Activated naive CD4-positive, alpha-beta T cell treated with anti-CD3 and anti-CD28 coated beads, Interleukin-2, amount 50 U/mL, for 16 hours (primary cell): ENCODE data around the gene PITPNM1.

Experiments used
- DNase-seq: peaks from one replicate; pipeline ENCODE4 v3.0.0-alpha.2; 2020

Gene PITPNM1

DNA sequence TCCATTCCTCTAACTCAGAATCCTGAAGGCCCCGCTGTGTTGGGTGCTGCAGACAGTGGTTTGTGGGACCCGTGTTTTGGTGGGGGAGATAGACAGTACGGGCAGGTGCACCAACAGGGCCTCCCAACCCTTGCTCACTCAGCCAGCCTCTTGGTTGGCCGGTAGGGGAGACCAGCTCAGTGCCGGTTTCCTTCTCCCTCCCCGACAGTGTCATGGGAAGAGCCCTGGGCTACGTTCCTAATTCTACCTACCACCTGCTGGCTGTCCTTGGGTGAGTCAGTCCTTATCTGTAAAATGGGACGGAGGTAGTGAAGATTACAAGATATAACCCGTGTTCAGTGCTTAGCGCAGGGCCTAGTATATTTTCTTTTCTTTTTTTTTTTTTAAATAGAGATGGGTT, 42.0 kb downstream of the PITPNM1 start:
- no peak for DNase-seq

DNA sequence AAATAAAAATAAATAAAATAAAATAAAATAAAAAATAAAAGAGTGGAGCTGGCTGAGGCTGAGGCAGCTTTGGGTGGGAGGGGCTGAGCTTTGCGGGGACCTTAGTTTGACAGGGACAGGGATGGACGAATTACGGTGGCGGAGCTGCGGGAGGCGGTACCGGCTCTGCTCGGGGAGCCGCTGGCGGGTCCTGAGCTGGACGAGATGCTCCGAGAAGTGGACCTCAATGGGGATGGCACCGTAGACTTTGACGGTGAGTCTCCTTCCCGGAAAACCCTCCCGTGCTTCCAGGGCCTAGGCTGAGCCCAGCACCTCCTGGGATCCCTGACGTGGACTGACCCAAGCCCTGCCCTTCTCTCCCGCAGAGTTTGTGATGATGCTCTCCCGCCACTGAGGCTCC, 46.9 kb downstream of the PITPNM1 start:
- no peak for DNase-seq

- DNase-seq = no peak
These were observed 47.7 kb downstream of the PITPNM1 start for GRCh38 chr11:67457453-67457852.

DNA sequence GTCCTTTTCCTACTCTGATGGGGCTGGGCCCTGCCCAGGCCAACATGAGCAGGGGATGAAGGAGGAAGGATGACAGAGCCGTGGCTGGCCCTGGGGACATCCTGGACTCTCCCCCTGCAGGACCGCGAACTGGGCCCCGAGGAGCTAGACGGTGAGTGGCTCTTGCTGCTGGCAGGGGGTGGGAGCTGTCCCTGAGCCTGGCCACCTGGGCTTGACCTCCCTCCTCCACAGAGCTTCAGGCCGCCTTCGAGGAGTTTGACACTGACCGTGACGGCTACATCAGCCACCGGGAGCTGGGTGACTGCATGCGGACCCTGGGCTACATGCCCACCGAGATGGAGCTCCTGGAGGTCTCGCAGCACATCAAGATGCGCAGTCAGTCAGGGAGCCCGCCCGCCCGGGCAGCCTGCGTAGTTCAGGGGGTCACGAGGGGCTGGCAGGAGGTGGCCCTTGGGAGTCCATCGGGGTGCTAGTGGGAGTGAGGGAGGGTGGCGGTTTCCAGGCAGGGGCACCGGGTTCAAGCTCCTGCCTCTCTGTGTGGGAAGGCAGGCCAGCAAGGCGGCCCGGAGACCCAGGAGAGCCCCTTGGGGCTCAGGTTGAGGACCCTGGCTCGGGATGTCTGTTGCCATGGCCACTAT, 49.0 kb downstream of the PITPNM1 start:
- no peak for DNase-seq

GRCh38 chr11:67455054-67455453, 50.1 kb downstream of the PITPNM1 start, which contains the start of gene CABP4:
Gene CABP4 (plus strand): TSS chr11:67455354. CDS start chr11:67455424, 70 bp downstream.
- DNase-seq = no peak

GRCh38 chr11:67453816-67454732, 51.1 kb downstream of the PITPNM1 start:
- DNase-seq = no peak

DNA sequence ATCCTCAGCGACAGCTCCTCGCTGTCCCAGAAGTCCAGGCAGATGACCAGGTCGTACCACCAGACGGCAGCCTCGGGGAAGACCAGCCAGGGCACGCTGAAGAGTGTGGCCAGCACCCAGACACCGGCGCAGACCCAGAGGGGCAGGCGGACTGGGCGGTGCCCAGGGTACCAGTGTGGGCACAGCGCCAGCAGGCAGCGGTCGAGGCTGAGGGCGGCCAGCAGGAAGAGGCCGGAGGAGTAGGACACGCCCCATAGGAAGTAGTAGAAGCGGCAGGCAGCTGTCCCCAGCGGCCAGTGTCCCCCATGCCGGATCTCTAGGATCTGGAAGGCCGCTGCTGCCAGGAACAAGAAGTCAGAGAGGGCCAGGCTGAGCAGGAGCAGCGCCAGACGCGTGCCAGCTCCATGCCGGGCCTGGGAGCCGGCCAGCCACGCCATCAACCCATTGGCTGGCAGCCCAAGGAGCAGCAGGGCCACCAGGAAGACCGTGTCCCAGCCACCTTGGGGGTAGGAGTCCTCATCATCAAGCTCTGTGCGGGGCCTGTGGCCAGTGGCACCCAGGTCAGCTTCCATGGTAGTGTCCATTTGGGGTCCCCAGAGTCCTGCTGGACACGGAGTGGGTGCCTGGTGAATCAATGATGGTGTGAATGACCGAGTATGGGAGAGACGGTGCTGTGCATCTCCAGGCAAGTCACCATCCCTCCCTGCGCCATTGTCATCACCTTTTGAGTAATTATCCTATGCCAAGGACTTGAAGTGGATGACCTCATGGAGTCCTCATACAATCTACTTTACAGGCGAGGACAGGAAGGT, 52.8 kb downstream of the PITPNM1 start, which contains the start of gene GPR152:
Gene GPR152, minus strand, starts transcription at position 589 of the 812 bp plus-strand sequence. Its CDS starts 5 bp downstream, at position 584.
- no peak for DNase-seq

- no peak for DNase-seq
These were observed 53.5 kb downstream of the PITPNM1 start for GRCh38 chr11:67451658-67451976.

DNA sequence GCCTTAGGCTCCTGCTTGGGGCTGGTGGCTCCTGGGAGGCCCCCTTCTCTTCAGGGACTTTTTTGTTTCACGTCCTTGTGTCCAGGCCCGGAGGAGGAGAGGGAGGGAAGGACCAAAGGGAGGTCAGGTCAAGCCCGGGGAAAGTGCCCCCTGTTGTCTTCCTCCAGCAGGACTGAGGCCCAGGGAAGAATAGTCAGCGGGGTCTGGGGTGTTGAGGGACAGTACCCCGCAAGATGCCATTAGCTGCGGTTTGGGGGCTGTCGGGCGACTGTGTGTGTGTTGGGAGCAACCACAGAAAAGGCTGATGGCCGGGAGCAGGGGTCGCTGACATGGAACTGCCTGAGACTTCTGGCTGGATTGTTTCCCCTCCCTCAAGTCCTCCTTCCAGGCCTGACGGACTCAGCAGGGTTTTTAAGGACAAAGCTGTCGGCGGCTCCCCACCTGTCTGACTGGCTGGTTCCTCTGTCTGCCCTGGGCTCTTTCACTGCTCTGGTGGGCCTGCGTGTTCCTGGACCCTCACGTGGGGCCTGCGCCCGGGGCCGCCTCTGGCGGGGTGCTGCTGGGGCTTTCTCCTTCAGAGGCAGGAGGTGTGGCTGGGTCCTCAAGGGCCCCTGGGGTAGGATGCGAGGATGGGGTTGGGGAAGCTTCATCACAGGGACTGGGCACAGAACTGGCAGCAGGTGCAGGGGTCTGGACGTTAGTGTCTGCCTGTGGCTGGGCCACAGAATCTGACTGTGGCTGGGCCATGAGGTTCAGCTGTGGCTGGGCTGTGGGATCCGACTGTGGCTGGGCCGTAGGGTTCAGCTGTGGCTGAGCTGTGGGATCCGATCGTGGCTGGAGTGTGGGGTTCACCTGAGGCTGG, 54.1 kb downstream of the PITPNM1 start:
- no peak for DNase-seq

GRCh38 chr11:67449116-67449844, 55.9 kb downstream of the PITPNM1 start:
- DNase-seq = no peak

DNA sequence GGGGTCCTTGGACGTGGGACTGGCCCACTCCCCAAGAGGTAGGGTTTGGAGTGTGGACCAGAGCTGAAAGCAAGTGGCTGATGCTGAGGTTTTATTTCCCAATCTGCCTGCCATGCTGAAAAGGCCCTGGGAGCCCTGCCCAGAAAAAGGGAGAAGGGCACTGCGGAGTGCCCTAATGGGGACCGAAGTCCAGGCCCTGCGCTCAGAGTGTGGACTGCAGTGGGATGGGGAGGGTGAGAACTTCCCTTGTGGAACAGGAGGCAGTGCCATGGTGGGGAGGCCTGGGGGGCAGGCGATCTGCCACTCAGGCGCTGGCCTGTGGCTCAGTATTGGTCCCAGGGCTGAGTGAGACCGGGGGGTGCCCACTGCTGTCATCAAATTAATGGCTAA, 56.9 kb downstream of the PITPNM1 start:
- no peak for DNase-seq

DNA sequence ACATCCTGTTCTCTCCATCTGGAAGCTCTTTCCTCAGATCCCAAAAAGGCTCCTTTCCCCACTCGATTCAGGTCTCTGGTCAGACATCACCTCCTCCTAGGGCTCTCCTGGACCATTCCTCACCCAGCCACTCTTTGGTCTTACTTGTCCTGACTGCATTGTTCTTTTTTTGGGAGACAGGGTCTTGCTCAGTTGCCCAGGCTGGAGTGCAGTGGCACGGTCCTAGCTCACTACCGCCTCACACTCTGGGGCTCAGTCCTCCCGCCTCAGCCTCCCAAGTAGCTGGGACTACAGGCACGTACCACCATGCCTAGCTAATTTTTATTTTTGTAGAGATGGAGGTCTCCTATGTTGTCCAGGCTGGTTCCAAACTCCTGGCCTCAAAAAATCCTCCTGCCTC, 59.6 kb downstream of the PITPNM1 start:
- no peak for DNase-seq

DNA sequence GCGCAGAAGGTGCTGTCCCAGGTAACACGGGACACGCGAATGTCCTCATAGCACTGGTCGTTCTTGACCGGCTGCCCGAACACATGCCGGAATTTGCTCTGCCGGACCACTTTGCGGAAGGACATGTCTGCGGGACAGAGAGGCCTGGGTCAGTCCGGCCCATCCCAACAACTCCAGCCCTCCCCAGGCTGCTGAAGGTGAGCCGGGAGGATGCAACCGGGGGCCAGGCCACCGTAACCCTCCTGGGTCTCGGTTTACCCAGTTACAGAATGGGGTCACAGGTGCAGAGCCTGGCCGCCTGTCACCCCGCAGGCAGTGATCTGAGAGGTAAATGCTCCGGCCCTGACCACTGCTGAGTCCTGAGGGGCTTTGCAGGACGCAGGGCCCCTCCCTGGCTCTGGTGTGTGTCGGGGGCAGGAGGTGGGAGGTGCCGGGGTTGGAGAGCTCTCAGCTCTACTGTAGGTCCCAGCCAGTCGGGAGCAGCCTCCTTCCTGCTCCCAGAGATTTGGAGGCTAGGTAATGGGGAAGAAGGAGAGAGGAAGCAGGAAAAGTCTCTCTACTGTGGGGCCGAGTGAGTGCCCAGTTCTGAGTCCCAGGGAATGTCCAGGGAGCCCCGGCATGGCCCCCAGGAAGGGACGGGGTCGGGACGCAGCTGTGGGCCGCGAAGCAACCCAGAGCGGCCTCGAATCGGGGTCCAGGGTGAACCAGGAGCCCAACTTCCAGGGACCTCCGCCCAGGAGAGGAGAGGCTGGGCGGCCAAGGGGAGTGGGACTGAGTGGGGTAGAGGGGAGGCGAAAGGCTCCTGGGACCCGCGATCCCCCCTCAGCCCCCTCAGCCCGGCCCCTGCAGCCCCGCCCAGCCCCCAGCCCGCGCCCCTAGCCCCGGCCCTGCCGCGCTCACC, 62.4 kb downstream of the PITPNM1 start:
- no peak for DNase-seq
